ENCODE results near the gene CIDEA. TPM values are rescaled to one million over a fixed set of nuclear protein-coding genes. Genes with fewer than 3 reads are reported as not detected.

CIDEA gene
- total RNA-seq, 1 donor from 2014 or later: not detected

- Mint-ChIP-seq H3K36me3 (ENCODE audit: unreplicated experiment) (no peaks in the 10 kb centered on the region), H3K4me1 (ENCODE audit: unreplicated experiment) (peaks cover 21% of the 10 kb centered on the region), H3K27me3 (ENCODE audit: unreplicated experiment) (peaks cover 47% of the 10 kb centered on the region), H3K4me3 (ENCODE audit: unreplicated experiment) (no peak overlapping the region), H3K9me3 (ENCODE audit: unreplicated experiment) (no peaks in the 10 kb centered on the region), H3K27ac (ENCODE audit: unreplicated experiment) (no peak overlapping the region)
- TF ChIP-seq CTCF (IDR thresholded peaks at IDR 0.05): no peak
- DNase-seq (ENCODE audit: extremely low spot score, unreplicated experiment): no peak
Measured at GRCh38 chr18:12252061-12252460, 2.1 kb upstream of the CIDEA start.

GRCh38 chr18:12253027-12253426 lies 1.1 kb upstream of the CIDEA start:
- no peak for DNase-seq (ENCODE audit: extremely low spot score, unreplicated experiment)
- peaks cover 21% of the 10 kb centered on the region for H3K4me1 Mint-ChIP-seq (ENCODE audit: unreplicated experiment)
- H3K36me3 Mint-ChIP-seq (ENCODE audit: unreplicated experiment): no peaks in the 10 kb centered on the region
- H3K27me3 Mint-ChIP-seq (ENCODE audit: unreplicated experiment): peaks cover 38% of the 10 kb centered on the region
- H3K4me3 Mint-ChIP-seq (ENCODE audit: unreplicated experiment): no peak overlapping the region
- H3K9me3 Mint-ChIP-seq (ENCODE audit: unreplicated experiment): no peaks in the 10 kb centered on the region
- TF ChIP-seq CTCF (IDR thresholded peaks at IDR 0.05): no peak
- no peak overlapping the region for H3K27ac Mint-ChIP-seq (ENCODE audit: unreplicated experiment)

- H3K36me3 Mint-ChIP-seq (ENCODE audit: unreplicated experiment): no peaks in the 10 kb centered on the region
- TF ChIP-seq CTCF (IDR thresholded peaks at IDR 0.05): no peak
- peaks cover 33% of the 10 kb centered on the region for H3K27me3 Mint-ChIP-seq (ENCODE audit: unreplicated experiment)
- H3K4me3 Mint-ChIP-seq (ENCODE audit: unreplicated experiment): peak overlapping the region; percentile 60
- H3K4me1 Mint-ChIP-seq (ENCODE audit: unreplicated experiment): peaks cover 21% of the 10 kb centered on the region
- no peaks in the 10 kb centered on the region for H3K9me3 Mint-ChIP-seq (ENCODE audit: unreplicated experiment)
- no peak for DNase-seq (ENCODE audit: extremely low spot score, unreplicated experiment)
- H3K27ac Mint-ChIP-seq (ENCODE audit: unreplicated experiment): no peak overlapping the region
Measured at GRCh38 chr18:12253663-12254135, 462 bp upstream of the CIDEA start.

GRCh38 chr18:12254820-12255511 lies 805 bp downstream of the CIDEA start:
- Mint-ChIP-seq H3K27me3 (ENCODE audit: unreplicated experiment) (peaks cover 24% of the 10 kb centered on the region), H3K27ac (ENCODE audit: unreplicated experiment) (no peak overlapping the region), H3K9me3 (ENCODE audit: unreplicated experiment) (no peaks in the 10 kb centered on the region), H3K4me3 (ENCODE audit: unreplicated experiment) (no peak overlapping the region), H3K36me3 (ENCODE audit: unreplicated experiment) (no peaks in the 10 kb centered on the region), H3K4me1 (ENCODE audit: unreplicated experiment) (peaks cover 21% of the 10 kb centered on the region)
- no peak for DNase-seq (ENCODE audit: extremely low spot score, unreplicated experiment)
- TF ChIP-seq CTCF (IDR thresholded peaks at IDR 0.05): no peak

- H3K36me3 Mint-ChIP-seq (ENCODE audit: unreplicated experiment): no peaks in the 10 kb centered on the region
- H3K4me1 Mint-ChIP-seq (ENCODE audit: unreplicated experiment): peaks cover 21% of the 10 kb centered on the region
- TF ChIP-seq CTCF (IDR thresholded peaks at IDR 0.05): no peak
- H3K4me3 Mint-ChIP-seq (ENCODE audit: unreplicated experiment): no peak overlapping the region
- no peak overlapping the region for H3K27ac Mint-ChIP-seq (ENCODE audit: unreplicated experiment)
- H3K27me3 Mint-ChIP-seq (ENCODE audit: unreplicated experiment): peaks cover 21% of the 10 kb centered on the region
- no peak for DNase-seq (ENCODE audit: extremely low spot score, unreplicated experiment)
- H3K9me3 Mint-ChIP-seq (ENCODE audit: unreplicated experiment): no peaks in the 10 kb centered on the region
Measured at GRCh38 chr18:12255626-12256026, 1.5 kb downstream of the CIDEA start.

Measured in osteocyte (in vitro differentiated cells).